ENCODE measurements around the gene PCTP. TPM values are rescaled to one million over a fixed set of nuclear protein-coding genes. Genes with fewer than 3 reads are reported as not detected.

Gene PCTP
- total RNA-seq, 4 donors from 2014 or later, result 8.6 to 581 (median 35.0) TPM

- Histone ChIP-seq H3K4me1 (peaks cover 7 to 21% (median 12%) of the 10 kb centered on the region in 4 donors), H3K27ac (no peak overlapping the region), H3K9me3 (no peaks in the 10 kb centered on the region), H3K27me3 (no peaks in the 10 kb centered on the region), H3K36me3 (no peaks in the 10 kb centered on the region), H3K4me3 (no peak overlapping the region)
- 87 to 100% methylated on average over 1 of the region's 1 CpG for WGBS, 2 donors (ENCODE audit: low coverage in 1 of 2)
- in situ Hi-C loops (cut with MboI; ENCODE audit: low pct_ligation_motif_present in 1 of 4, low pct_unique_long_range_greater_than_20kb in 1 of 4, low sequenced_read_pairs in 3 of 4), result no loop called here
- DNase-seq, result no peak
- intact Hi-C loops (cut with DNase I; ENCODE audit: low total_unique reads), result no loop called here
- TF ChIP-seq POLR2AphosphoS5 (IDR thresholded peaks at IDR 0.05), result no peak
Measured at GRCh38 chr17:55748841-55749240, 2.0 kb upstream of the PCTP start.

GRCh38 chr17:55749985-55750384 lies 866 bp upstream of the PCTP start:
- H3K27ac ChIP-seq, result peak overlapping the region in 2 of 4 donors; percentile 82 to 92
- in situ Hi-C loops (cut with MboI; ENCODE audit: low pct_ligation_motif_present in 1 of 4, low pct_unique_long_range_greater_than_20kb in 1 of 4, low sequenced_read_pairs in 3 of 4) (loop anchor here in 2 of 4 donors (25.0 kb wide), 2 partner anchors 213 to 763 kb away; no protein-coding TSS in a partner anchor), intact Hi-C loops (cut with DNase I; ENCODE audit: low total_unique reads) (no loop called here)
- no peak overlapping the region for H3K4me3 ChIP-seq
- no peak for DNase-seq
- TF ChIP-seq POLR2AphosphoS5 (IDR thresholded peaks at IDR 0.05), result no peak
- no peak for TF ChIP-seq EP300 (IDR thresholded peaks at IDR 0.05; ENCODE audit: low read depth)
- no peak for TF ChIP-seq CTCF (IDR thresholded peaks at IDR 0.05)
- TF ChIP-seq POLR2A (IDR thresholded peaks at IDR 0.05), result no peak
- no peaks in the 10 kb centered on the region for H3K36me3 ChIP-seq
- no peaks in the 10 kb centered on the region for H3K9me3 ChIP-seq
- H3K27me3 ChIP-seq, result no peaks in the 10 kb centered on the region
- 71 to 78% methylated on average over 4 of the region's 4 CpGs for WGBS, 2 donors (ENCODE audit: low coverage in 1 of 2)
- peaks cover 7 to 21% (median 12%) of the 10 kb centered on the region in 4 donors for H3K4me1 ChIP-seq

GRCh38 chr17:55751720-55752250 lies 934 bp downstream of the PCTP start:
- intact Hi-C loops (cut with DNase I; ENCODE audit: low total_unique reads), result no loop called here

GRCh38 chr17:55756689-55757088 lies 5.8 kb downstream of the PCTP start:
- no peak for DNase-seq
- H3K27me3 ChIP-seq, result no peaks in the 10 kb centered on the region
- no peaks in the 10 kb centered on the region for H3K9me3 ChIP-seq
- H3K36me3 ChIP-seq, result no peaks in the 10 kb centered on the region
- WGBS, 2 donors (ENCODE audit: low coverage in 1 of 2), result 92 to 100% methylated on average over 1 to 2 of the region's 2 CpGs
- intact Hi-C loops (cut with DNase I; ENCODE audit: low total_unique reads), result no loop called here
- H3K4me3 ChIP-seq, result no peak overlapping the region
- peaks cover 7 to 26% (median 13%) of the 10 kb centered on the region in 4 donors for H3K4me1 ChIP-seq
- H3K27ac ChIP-seq, result no peak overlapping the region
- in situ Hi-C loops (cut with MboI; ENCODE audit: low pct_ligation_motif_present in 1 of 4, low pct_unique_long_range_greater_than_20kb in 1 of 4, low sequenced_read_pairs in 3 of 4), result loop anchor here in 2 of 4 donors (25.0 kb wide), 2 partner anchors 219 to 769 kb away; no protein-coding TSS in a partner anchor
- TF ChIP-seq POLR2AphosphoS5 (IDR thresholded peaks at IDR 0.05) (no peak), EP300 (IDR thresholded peaks at IDR 0.05; ENCODE audit: low read depth) (no peak), CTCF (IDR thresholded peaks at IDR 0.05) (no peak), POLR2A (IDR thresholded peaks at IDR 0.05) (no peak)

More at GRCh38 chr17:55751720-55752250, 934 bp downstream of the PCTP start:
- TF ChIP-seq CTCF (IDR thresholded peaks at IDR 0.05) (no peak), EP300 (IDR thresholded peaks at IDR 0.05; ENCODE audit: low read depth) (no peak)
- H3K9me3 ChIP-seq, result no peaks in the 10 kb centered on the region
- no peaks in the 10 kb centered on the region for H3K36me3 ChIP-seq
- H3K4me3 ChIP-seq, result peak overlapping the region; percentile 61 to 93 (median 74)
- H3K4me1 ChIP-seq, result peaks cover 7 to 21% (median 12%) of the 10 kb centered on the region in 4 donors
- in situ Hi-C loops (cut with MboI; ENCODE audit: low pct_ligation_motif_present in 1 of 4, low pct_unique_long_range_greater_than_20kb in 1 of 4, low sequenced_read_pairs in 3 of 4), result loop anchor here in 2 of 4 donors (25.0 kb wide), 2 partner anchors 214 to 764 kb away; no protein-coding TSS in a partner anchor
- no peak for DNase-seq
- H3K27me3 ChIP-seq, result no peaks in the 10 kb centered on the region
- peak overlapping the region; percentile 82 to 95 (median 91) for H3K27ac ChIP-seq
- 63 to 67% methylated on average over 4 of the region's 4 CpGs for WGBS, 2 donors (ENCODE audit: low coverage in 1 of 2)

Measured in transverse colon (tissue), 4 donors.